Measurements from ENCODE around the gene TMED10.

- no peak for TF ChIP-seq CTCF (IDR thresholded peaks at IDR 0.05)
- no peak for TF ChIP-seq POLR2A (IDR thresholded peaks at IDR 0.05)
Measured at GRCh38 chr14:75217508-75218206, 41.2 kb upstream of the TMED10 start.
